A172 (cell line): ENCODE measurements around the gene NRG3. TPM values are rescaled to one million over a fixed set of nuclear protein-coding genes. Genes with fewer than 3 reads are reported as not detected.
"Not testable (repeated sequence)": the region's sequence is repeated elsewhere in the genome, so short reads cannot be mapped to it uniquely, and the experiment has no call there.

ENCODE experiments used
- DNase-seq: peaks from one replicate; pipeline ENCODE4 v3.0.0-alpha.2; 2015; ENCODE audit warnings: low spot score
- total RNA-seq: library from RNA; depleted of rRNA; stranded (reverse); fragments of >200 nt; shearing (Covaris generic); gene quantifications from 2 replicates; pipeline ENCODE4 v1.2.3, GENCODE V29; 2014

Gene NRG3
- total RNA-seq, 1 experiment from 2014 or later = 0.16 TPM

DNA sequence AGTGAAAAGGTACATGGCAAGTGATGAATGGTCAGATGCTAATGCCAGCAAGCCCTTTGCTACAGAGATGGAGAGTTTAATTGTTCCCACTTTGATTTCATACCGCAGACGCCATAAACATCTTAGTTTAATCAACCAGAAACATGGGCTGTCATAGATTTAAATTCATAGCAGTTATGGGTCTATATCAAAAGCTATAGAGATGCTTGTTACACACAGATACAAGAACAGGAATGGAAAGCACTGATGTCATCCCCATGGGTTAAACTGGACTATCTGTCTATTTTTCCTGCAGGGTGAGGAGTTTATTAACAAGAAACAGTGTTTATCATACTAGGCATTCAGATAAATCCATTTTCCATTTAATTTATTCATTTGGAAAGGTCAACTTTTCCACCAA is 409.2 kb downstream of the NRG3 start:
- no peak for DNase-seq

GRCh38 chr10:82288461-82288881 is 413.5 kb downstream of the NRG3 start:
- DNase-seq = peak; percentile 57

- DNase-seq = no peak
Measured at GRCh38 chr10:82289945-82290344, 415.0 kb downstream of the NRG3 start.

DNA sequence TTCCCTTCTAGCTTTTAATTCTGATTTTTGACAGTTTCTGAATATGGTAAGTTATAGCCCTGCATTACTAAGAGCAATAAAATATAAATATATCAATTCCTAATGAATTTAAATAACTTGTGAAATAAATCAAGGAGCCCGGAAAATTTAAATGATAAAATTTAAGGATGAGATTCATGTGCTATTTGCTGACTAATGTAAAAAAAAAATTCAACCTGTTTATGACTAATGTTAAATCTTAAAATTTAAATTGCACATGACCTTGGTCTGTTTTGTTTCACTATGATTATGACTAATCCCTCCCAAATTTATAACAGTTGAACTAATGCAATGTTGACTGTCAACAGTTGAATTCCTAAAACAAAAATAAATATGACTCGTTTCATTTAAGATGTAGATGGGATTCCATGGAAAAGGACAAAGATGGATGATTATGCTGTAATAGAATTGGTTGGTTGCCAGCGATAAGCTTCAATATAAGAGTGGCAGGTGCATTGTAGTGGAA is 419.9 kb downstream of the NRG3 start:
- DNase-seq = no peak

DNA sequence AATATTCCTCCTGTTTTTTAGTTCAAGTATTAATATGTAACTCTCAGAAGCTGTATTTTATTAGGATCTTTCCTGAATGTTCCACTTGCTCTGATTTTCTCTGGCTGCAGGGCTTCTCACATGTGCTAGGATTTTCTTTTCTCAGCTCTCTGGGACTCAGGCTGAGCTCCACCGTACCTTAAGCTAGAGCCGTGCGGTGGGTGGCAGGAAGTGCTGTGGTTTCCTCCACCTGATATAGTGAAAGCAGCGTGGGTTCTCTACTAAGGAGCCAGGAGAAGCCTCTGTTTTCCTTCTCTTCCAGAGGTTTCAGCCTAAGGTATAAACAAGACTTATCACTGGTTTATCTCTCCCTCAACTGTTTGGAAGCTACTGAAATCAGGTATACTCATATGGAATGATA is 433.6 kb downstream of the NRG3 start:
- no peak for DNase-seq

DNA sequence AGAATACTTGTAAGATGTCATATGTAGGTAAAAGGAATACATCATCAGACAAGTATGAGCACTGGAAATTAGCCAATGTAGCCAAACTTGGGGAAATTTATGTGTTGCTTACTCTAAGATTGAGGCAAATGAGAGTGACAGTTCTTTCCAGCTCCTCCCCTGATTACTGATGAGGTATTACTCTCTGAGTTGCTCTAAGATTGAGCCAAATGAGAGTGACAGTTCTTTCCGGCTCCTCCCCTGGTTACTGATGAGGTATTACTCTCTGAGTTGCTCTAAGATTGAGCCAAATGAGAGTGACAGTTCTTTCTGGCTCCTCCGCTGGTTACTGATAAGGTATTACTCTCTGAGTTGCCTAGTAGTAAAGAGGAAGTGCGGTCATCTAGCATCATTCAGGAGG is 435.8 kb downstream of the NRG3 start:
- DNase-seq = peak; percentile 2

GRCh38 chr10:82313401-82313800 is 438.4 kb downstream of the NRG3 start:
- no peak for DNase-seq

GRCh38 chr10:82318534-82318933 is 443.5 kb downstream of the NRG3 start:
- DNase-seq = no peak

DNA sequence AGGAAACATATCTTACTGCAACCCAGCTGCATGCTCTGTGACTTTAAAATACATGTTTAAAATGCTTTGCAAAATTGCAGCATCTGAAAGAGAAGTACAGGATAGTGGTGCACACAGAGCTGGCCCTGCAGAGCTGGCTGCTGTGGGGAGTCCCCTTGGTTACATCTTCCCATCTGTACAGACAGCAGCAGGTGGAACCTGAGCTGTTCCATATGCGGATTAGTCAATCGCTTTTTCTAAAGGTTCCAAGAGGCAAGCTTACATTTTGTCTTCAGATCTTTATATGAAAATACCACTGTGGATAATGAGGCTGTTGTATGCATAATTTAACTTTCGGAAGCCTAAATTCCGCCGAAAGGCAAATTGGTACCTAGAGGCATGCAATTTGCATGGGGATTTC is 444.1 kb downstream of the NRG3 start:
- no peak for DNase-seq

DNA sequence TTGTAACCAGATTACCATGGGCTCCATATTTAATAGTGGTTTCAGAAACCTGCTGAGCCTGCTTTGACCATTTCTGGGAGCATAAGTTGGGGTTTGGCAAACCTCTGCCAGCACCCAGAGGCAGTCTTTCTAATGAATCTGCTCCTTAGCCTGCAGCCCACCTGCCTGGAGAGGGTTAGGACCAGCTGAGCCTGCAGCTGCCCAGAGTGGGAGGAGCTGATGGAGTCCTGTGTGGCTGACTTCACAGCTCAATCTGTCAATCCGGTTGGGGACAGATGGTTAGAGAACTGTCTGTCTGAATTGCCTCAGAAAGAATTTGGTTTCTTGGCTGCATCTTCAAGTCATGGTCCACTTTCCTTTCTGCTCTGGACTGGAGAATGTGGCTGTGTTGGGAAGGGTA is 444.6 kb downstream of the NRG3 start:
- DNase-seq = no peak

DNA sequence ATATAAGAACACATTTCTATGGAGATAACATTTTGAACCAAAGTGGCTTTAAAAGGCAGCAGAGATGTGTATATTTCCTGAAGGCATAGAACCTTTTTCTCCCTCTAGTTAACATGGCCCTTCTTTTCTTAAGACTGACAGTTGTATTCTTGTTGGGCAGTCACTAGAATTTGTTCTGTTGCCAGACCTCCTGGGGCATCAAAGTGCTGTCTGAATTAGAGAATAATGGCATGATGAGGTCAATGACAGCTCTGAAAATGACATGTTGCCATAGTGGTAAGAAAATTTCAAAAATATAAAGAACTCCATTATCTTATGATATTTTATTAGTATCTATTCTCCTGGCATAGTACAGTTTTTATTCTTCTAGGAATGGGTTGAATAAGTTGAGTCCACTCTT is 446.7 kb downstream of the NRG3 start:
- no peak for DNase-seq

DNA sequence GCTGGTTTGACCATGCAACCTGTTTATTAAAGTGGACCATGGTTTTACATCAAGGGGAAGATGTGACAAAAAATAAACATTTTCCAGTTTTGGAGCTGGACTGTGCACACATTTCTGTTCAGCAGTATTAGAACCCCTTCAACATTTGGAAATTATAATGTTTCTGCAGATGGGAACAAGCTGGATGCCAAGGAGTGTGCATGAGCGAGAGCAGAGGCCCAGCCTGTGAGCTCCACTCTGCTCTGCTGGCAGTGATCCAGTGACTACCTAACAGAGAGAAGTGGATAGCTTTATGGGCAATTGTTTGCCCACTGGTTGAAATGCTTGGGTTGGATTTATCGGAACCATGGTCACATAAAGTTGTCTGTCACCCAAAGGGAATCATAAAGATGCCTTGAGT is 456.7 kb downstream of the NRG3 start:
- DNase-seq = no peak

- no peak for DNase-seq
Measured at GRCh38 chr10:82335831-82336230, 460.8 kb downstream of the NRG3 start.

- DNase-seq = no peak
Measured at GRCh38 chr10:82340166-82340565, 465.2 kb downstream of the NRG3 start.

DNA sequence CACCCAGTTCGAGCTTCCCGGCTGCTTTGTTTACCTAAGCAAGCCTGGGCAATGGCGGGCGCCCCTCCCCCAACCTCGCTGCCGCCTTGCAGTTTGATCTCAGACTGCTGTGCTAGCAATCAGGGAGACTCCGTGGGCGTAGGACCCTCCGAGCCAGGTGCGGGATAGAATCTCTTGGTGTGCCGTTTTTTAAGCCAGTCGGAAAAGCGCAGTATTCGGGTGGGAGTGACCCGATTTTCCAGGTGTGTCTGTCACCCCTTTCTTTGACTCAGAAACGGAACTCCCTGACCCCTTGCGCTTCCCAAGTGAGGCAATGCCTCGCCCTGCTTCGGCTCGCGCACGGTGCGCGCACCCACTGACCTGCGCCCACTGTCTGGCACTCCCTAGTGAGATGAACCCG is 474.6 kb downstream of the NRG3 start:
- DNase-seq = not testable (repeated sequence)

GRCh38 chr10:82353381-82353780 is 478.4 kb downstream of the NRG3 start:
- no peak for DNase-seq

DNA sequence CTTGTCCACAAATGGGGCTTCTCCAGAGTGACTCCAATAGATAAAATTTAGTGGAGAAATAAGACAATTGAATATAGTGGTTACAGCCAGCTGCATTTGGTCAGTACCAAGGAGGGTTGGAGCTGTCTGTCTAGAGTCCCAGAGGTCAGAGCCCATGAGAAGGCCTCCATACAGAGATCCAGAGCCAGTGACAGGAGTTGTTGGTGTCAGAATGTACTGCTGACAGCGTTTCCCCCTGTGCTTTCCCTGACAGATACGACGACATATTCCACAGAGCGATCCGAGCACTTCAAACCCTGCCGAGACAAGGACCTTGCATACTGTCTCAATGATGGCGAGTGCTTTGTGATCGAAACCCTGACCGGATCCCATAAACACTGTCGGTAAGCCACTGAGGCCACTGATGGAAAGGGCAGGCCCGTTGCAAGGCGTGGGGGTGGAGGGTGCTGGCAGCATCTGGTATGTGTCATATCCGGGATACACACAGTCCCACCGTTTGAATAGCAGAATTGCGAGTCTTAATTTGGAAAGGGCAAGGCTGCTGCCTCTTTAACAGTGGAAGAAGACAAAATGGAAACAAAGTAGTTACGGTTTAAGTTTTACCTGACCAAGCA is 483.6 kb downstream of the NRG3 start:
- peak; percentile 80 for DNase-seq

GRCh38 chr10:82361256-82361655 is 486.3 kb downstream of the NRG3 start:
- no peak for DNase-seq

DNA sequence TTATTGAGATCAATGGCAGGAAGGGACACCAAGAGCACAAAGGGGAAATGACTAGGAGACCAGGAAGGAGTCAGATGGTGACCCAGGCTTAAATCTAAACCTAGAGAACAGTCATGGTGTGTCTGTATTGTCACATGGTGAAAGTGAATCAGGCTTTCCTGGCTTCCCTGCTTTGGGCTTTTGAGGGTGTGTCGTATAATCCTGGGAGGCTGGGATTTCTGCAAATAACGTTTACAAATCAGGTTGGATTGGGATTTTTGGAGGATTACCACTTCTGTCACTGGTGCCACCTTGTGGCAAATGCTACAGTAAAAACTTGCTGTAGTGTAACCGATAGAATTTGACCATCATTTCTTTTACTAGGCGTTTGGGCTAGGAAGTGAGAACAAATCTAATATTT is 502.6 kb downstream of the NRG3 start:
- peak; percentile 45 for DNase-seq

- DNase-seq = peak; percentile 65
Measured at GRCh38 chr10:82378146-82378545, 503.2 kb downstream of the NRG3 start.

GRCh38 chr10:82383350-82383749 is 508.4 kb downstream of the NRG3 start:
- no peak for DNase-seq

DNA sequence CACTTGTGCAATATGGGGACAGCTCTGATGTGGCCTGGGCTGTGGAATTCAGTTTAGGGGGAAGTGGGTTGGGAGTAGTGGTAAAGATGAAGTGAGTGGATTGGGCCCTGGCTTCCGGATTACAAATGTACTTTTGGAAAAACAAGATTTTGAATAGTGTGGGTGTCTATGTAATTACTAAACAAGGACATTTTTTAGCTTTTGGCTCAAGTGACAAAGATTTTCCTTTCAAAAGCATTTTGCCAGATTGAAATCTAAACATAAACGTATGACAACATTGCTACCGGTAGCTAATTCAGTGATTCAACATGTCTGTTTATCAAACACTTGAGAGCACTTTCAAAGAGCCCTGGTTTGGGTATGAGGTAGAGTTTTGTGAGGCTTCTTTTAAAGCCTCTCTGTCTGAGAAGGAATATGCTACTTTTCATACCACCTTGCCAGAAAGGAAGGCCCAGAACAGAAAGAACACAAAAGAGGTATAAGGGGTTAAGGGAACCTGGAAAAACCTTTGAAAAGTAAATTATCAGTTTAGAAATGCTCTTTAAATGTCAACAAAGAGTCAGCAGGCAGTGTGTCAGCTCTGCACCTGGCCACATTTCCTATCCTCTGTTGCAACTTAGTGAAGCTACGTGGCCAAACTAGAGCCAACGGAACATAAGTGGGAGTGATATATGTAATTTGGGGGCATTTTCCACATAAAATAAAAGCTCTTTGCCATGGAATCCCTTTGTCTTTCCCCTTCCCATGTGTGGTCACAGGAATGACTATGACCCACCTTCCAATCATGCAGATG is 516.1 kb downstream of the NRG3 start:
- no peak for DNase-seq

- no peak for DNase-seq
Measured at GRCh38 chr10:82391971-82392370, 517.0 kb downstream of the NRG3 start.
